Mucosa of descending colon (tissue), 3 donors: ENCODE results near the gene CDC23. TPM values are rescaled to one million over a fixed set of nuclear protein-coding genes. Genes with fewer than 3 reads are reported as not detected.

Source experiments
- ATAC-seq: fragments of 200-7000 bp; cut with Tn5 transposase; one replicate; pipeline ENCODE4 v1.9.1; 2020; ENCODE audit warnings: mild to moderate bottlenecking, moderate library complexity
- DNase-seq, 3 donors: peaks; one replicate each; pipeline ENCODE4 v3.0.0-alpha.2; 2020
- H3K36me3 ChIP-seq: fragments of 200-600 bp; one replicate; pipeline ENCODE4 v1.8.0; 2021; ENCODE audit warnings: low read depth, mild to moderate bottlenecking
- H3K4me1 ChIP-seq: fragments of 200-600 bp; one replicate; pipeline ENCODE4 v1.8.0; 2021; ENCODE audit warnings: low read depth, mild to moderate bottlenecking
- H3K4me3 ChIP-seq: fragments of 200-600 bp; one replicate; pipeline ENCODE4 v1.8.0; 2021; ENCODE audit warnings: mild to moderate bottlenecking
- H3K9me3 ChIP-seq: fragments of 200-600 bp; one replicate; pipeline ENCODE4 v1.8.0; 2021; ENCODE audit warnings: mild to moderate bottlenecking
- intact Hi-C, 2 donors: fragments of 100-400 bp; cut with DNase I in 1 of 2; cut with micrococcal nuclease in 1 of 2; formaldehyde crosslinking; loops; one replicate each; pipeline versions ENCODE4 v1.11.0 to v1.11.1; 2022; cut with DNase I, micrococcal nuclease
- total RNA-seq, 3 donors: library from RNA; stranded (reverse); fragmentation: NEBNext Ultra II Directional in 2 of 3; extraction: Animal tissue kit (Norgen Biotek cat#: 25700) in 2 of 3; gene quantifications; one replicate each; pipeline versions ENCODE4 v1.2.1 to v1.2.4, GENCODE V29; 2021 to 2023
- TF ChIP-seq, protein P1 (sequence below): fragments of 200-600 bp; IDR thresholded peaks from one replicate; pipeline ENCODE4 v1.8.0; 2022; ENCODE audit warnings: antibody characterized with exemption, mild to moderate bottlenecking
- donor health status: DM: no; HTN: no; CAD: no; lungs with moderate emphysema.
- donor health status: DM: no; HTN: no; CAD: no.
- donor health status: DM: no; HTN: yes; CAD: no.

Gene CDC23
- total RNA-seq, 3 donors from 2014 or later, result 19.3 to 22.2 (median 21.9) TPM

DNA sequence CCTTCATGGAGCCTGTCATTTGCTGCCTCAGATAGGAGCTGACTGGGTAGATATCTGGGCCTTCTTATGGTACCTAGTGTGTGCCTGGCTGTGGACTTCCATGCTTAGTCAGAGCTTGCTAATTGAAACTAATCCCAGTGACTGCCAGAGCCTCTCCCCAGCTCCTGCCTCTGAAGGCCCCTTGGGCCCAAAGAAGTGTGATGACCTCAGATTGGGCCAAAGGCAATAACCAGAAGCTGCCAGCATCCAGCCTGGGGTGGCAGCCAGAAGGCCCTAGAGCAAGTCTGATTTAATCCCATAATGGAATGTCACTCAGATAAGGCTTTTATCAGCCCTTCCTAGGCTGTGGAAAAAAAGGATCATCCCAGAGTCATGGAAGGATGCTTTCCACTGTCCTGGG, 17.1 kb upstream of the CDC23 start:
- Histone ChIP-seq H3K36me3 (no peaks in the 10 kb centered on the region), H3K9me3 (peaks cover 10% of the 10 kb centered on the region), H3K4me3 (no peak overlapping the region), H3K4me1 (no peaks in the 10 kb centered on the region)
- intact Hi-C loops, result no loop called here
- DNase-seq (no peak), ATAC-seq (no peak)
- TF ChIP-seq, protein P1, sequence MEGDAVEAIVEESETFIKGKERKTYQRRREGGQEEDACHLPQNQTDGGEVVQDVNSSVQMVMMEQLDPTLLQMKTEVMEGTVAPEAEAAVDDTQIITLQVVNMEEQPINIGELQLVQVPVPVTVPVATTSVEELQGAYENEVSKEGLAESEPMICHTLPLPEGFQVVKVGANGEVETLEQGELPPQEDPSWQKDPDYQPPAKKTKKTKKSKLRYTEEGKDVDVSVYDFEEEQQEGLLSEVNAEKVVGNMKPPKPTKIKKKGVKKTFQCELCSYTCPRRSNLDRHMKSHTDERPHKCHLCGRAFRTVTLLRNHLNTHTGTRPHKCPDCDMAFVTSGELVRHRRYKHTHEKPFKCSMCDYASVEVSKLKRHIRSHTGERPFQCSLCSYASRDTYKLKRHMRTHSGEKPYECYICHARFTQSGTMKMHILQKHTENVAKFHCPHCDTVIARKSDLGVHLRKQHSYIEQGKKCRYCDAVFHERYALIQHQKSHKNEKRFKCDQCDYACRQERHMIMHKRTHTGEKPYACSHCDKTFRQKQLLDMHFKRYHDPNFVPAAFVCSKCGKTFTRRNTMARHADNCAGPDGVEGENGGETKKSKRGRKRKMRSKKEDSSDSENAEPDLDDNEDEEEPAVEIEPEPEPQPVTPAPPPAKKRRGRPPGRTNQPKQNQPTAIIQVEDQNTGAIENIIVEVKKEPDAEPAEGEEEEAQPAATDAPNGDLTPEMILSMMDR, result no peak

DNA sequence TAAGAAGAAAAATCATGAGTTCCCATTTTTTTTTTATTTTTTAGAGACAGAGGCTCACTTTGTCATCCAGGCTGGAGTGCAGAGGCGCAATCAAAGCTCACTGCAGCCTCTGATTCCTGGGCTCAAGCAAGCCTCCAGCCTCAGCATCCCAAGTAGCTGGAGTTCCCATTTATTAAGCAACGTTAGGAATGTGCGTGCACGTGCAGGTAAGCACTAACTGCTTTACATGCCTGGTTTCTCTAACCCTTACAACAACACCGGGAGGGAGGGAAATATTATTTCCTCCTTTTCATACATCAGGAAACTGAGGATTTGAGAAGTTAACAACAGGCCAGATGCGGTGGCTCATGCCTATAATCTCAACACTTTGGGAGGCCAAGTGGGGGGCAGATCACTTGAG, 16.3 kb upstream of the CDC23 start:
- ATAC-seq, result no peak
- Histone ChIP-seq H3K9me3 (peaks cover 10% of the 10 kb centered on the region), H3K4me1 (no peaks in the 10 kb centered on the region), H3K4me3 (no peak overlapping the region), H3K36me3 (no peaks in the 10 kb centered on the region)
- intact Hi-C loops, result no loop called here
- TF ChIP-seq, protein P1, result no peak
- DNase-seq, result no peak

DNA sequence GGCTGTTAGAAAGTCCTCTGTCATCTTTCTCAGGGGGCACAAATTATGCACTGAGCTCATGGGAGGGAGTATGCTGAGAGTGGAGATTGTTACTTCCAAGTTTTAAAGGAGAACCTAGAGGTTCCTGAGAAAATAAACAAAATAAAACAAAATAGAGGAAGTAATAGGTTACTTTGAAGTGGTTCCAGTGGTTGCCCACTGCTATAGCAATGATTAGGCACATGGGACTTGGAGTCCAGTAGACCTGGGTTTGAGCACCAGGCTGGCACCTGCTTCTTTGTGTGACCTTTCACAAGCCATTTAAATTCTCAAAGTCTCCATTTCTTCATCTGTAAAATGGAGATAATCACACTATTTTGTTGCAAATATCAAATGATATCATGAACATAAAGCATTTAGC, 13.8 kb upstream of the CDC23 start:
- DNase-seq, result no peak
- Histone ChIP-seq H3K36me3 (no peaks in the 10 kb centered on the region), H3K4me3 (no peak overlapping the region), H3K9me3 (peaks cover 10% of the 10 kb centered on the region), H3K4me1 (no peaks in the 10 kb centered on the region)
- no peak for ATAC-seq
- intact Hi-C loops, result no loop called here
- TF ChIP-seq, protein P1, result no peak

DNA sequence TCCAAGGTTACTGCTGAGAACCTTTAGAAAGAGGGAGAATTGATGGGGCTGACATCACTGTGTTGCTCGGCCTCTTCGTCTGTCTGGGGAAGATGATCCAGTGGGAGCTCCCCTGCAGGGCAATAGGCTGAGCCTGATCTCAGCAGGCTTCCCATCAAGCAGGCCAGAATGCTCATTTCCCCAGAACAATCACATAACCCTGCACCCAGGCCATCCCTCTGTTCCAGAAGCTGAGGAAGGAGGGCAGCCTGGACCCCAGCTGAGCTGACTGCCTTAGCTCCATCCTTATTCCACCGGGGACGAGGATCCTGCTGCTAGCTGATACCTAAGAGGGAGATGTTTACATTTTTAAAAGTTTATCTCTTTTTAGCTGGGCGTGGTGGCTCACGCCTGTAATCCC, 11.6 kb upstream of the CDC23 start:
- Histone ChIP-seq H3K4me3 (no peak overlapping the region), H3K9me3 (peaks cover 10% of the 10 kb centered on the region), H3K36me3 (no peaks in the 10 kb centered on the region), H3K4me1 (no peaks in the 10 kb centered on the region)
- TF ChIP-seq, protein P1, result no peak
- intact Hi-C loops, result no loop called here
- no peak for ATAC-seq
- no peak for DNase-seq

DNA sequence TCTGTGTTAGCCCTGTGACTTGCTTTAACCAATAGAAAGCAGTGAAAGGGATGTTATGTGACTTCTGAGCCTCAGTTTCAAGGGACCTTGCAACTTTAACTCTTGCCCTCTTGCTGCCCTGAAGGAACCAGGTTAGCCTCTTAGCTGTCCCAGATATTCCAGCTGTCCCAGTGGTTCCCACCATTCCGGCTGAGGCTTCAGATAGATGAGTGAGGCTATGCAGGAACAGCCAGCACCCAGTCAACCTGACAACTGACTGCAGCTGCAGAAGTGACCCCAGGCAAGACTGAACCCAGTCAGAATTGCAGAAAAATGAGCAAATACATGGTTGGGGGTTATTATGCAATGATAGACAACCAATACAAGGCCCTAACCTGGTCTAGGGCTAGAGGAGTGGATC, 10.4 kb upstream of the CDC23 start:
- DNase-seq, result no peak
- H3K36me3 ChIP-seq, result no peaks in the 10 kb centered on the region
- peaks cover 10% of the 10 kb centered on the region for H3K9me3 ChIP-seq
- H3K4me1 ChIP-seq, result no peaks in the 10 kb centered on the region
- intact Hi-C loops, result no loop called here
- no peak overlapping the region for H3K4me3 ChIP-seq
- ATAC-seq, result no peak
- TF ChIP-seq, protein P1, result no peak

DNA sequence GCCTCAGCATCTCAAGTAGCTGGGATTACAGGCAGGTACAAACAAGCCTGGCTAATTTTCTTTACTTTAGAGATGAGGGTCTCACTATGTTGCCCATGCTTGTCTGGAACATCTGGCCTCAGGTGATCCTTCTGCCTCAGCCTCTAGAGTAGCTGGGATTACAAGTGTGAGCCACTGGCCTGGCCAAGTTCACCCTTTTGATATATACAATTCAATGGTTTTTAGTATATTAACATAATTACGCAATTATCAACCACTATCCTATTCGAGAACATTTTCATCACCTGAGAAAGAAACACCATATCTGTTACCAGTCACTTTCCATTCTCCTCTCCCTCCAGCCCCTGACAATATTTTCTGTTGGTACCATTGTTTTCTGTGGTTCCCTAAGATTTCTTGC, 3.7 kb upstream of the CDC23 start:
- peaks cover 14% of the 10 kb centered on the region for H3K4me1 ChIP-seq
- H3K36me3 ChIP-seq, result no peaks in the 10 kb centered on the region
- TF ChIP-seq, protein P1, result no peak
- H3K9me3 ChIP-seq, result no peaks in the 10 kb centered on the region
- H3K4me3 ChIP-seq, result no peak overlapping the region
- DNase-seq, result no peak
- intact Hi-C loops, result no loop called here
- ATAC-seq, result no peak
